Lower leg skin (tissue), 3 donors: ENCODE results near the gene MEN1.

ENCODE experiments used
- POLR2A ChIP-seq, 2 donors: fragments of 450-650 bp; IDR thresholded peaks; one replicate each; pipeline ENCODE4 v1.6.1; 2016 to 2017; ENCODE audit warnings: antibody characterized with exemption in 2 of 2, mild to moderate bottlenecking in 1 of 2, moderate library complexity in 1 of 2
- TF ChIP-seq, protein P1 (sequence below), 3 donors: fragments of 450-650 bp; IDR thresholded peaks; one replicate each; pipeline ENCODE4 v1.5.1; 2016; ENCODE audit warnings: antibody characterized with exemption in 3 of 3, mild to moderate bottlenecking in 3 of 3, moderate library complexity in 2 of 3

DNA sequence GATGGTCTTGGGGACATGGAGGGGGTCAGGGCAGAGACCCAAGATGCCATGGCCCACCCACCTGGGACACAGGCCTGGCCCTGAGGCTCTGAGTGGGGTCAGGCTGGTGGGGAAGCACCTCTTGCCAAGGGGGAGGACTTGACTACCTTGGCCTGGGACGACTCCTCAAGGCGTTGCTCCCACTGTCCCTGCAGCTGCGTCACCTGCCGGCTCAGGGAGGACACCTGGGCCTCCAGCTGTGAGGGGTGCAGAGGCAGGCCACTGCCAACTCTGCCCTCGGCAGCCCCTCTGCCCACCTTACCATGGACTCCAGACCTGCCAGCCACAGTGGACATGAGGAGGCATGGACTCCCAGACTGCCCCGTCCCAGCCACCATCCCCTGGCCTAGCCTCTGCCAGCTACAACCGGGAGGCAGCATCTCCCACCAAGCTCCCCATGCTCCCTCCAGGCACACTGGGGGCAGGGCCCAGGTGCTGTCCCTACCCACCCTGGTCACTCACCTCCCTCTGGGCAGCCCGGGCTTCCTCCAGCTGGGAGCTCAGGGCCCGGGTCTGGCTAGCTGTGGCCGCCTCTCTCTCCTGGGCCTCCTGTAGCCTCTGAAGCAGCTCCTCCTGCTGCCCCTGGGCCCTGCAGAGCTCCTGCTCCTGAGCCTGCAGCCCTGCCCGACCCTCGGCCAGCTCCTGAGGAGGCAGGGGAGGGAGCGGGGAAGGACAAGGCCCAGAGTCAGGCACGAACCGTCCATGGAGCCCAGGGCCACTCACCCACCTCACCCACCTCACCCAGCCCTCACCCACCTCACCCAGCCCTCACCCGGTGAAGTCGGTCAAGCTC is 25.5 kb upstream of the MEN1 start:
- TF ChIP-seq, protein P1, sequence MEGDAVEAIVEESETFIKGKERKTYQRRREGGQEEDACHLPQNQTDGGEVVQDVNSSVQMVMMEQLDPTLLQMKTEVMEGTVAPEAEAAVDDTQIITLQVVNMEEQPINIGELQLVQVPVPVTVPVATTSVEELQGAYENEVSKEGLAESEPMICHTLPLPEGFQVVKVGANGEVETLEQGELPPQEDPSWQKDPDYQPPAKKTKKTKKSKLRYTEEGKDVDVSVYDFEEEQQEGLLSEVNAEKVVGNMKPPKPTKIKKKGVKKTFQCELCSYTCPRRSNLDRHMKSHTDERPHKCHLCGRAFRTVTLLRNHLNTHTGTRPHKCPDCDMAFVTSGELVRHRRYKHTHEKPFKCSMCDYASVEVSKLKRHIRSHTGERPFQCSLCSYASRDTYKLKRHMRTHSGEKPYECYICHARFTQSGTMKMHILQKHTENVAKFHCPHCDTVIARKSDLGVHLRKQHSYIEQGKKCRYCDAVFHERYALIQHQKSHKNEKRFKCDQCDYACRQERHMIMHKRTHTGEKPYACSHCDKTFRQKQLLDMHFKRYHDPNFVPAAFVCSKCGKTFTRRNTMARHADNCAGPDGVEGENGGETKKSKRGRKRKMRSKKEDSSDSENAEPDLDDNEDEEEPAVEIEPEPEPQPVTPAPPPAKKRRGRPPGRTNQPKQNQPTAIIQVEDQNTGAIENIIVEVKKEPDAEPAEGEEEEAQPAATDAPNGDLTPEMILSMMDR (IDR thresholded peaks at IDR 0.05) = no peak
- no peak for TF ChIP-seq POLR2A (IDR thresholded peaks at IDR 0.05)
